Measurements from ENCODE around the gene ST6GALNAC6. TPM values are rescaled to one million over a fixed set of nuclear protein-coding genes. Genes with fewer than 3 reads are reported as not detected.

Gene ST6GALNAC6
- total RNA-seq, 1 donor from 2014 or later = 94.7 TPM

DNA sequence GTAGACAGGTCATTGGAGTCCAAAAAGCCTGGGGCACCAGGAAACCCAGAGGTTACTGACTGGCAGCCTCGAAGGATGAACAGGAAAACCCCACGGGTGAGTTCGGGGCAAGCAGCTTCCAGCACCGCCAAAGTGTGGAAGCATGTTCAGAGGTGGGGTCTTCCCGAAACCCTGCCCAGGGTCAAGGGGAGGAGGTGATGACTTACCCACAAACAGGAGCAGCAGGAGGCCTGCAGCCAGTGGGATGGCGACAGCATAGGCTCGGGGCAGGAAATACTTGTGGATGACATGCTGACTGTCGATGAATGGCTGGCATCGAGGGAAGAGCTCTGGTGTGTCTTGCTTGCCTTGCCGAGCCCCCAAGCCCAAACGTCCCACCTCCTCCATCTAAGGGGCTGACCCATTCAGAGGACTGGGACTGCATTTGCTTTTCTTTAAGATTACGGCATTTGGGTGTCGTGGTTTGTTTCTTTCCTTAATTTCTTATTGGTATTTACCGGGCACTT, 37.0 kb upstream of the ST6GALNAC6 start:
- ATAC-seq (no peak), DNase-seq (no peak)
- H3K27ac ChIP-seq = no peak overlapping the region
- no peaks in the 10 kb centered on the region for H3K27me3 ChIP-seq
- no peaks in the 10 kb centered on the region for H3K9me3 ChIP-seq
- intact Hi-C loops (cut with DNase I) = no loop called here
- H3K4me1 ChIP-seq = peaks cover 19% of the 10 kb centered on the region
- H3K36me3 ChIP-seq = peaks cover 7% of the 10 kb centered on the region
- peak overlapping the region; percentile 88 for H3K4me3 ChIP-seq
- TF ChIP-seq CTCF (IDR thresholded peaks at IDR 0.05) = no peak

GRCh38 chr9:127935765-127936221, 36.4 kb upstream of the ST6GALNAC6 start:
- no peaks in the 10 kb centered on the region for H3K27me3 ChIP-seq
- H3K9me3 ChIP-seq = no peaks in the 10 kb centered on the region
- ATAC-seq (no peak), DNase-seq (no peak)
- no peak overlapping the region for H3K27ac ChIP-seq
- TF ChIP-seq CTCF (IDR thresholded peaks at IDR 0.05) = no peak
- intact Hi-C loops (cut with DNase I) = no loop called here
- H3K36me3 ChIP-seq = peaks cover 7% of the 10 kb centered on the region
- no peak overlapping the region for H3K4me3 ChIP-seq
- H3K4me1 ChIP-seq = peaks cover 25% of the 10 kb centered on the region

GRCh38 chr9:127934986-127935385, 35.6 kb upstream of the ST6GALNAC6 start:
- peaks cover 26% of the 10 kb centered on the region for H3K4me1 ChIP-seq
- DNase-seq (no peak), ATAC-seq (no peak)
- no peaks in the 10 kb centered on the region for H3K9me3 ChIP-seq
- H3K27ac ChIP-seq = no peak overlapping the region
- peaks cover 7% of the 10 kb centered on the region for H3K36me3 ChIP-seq
- H3K27me3 ChIP-seq = no peaks in the 10 kb centered on the region
- intact Hi-C loops (cut with DNase I) = no loop called here
- TF ChIP-seq CTCF (IDR thresholded peaks at IDR 0.05) = no peak
- H3K4me3 ChIP-seq = no peak overlapping the region

- TF ChIP-seq CTCF (IDR thresholded peaks at IDR 0.05) = no peak
- Histone ChIP-seq H3K4me1 (peaks cover 26% of the 10 kb centered on the region), H3K9me3 (no peaks in the 10 kb centered on the region), H3K36me3 (peaks cover 7% of the 10 kb centered on the region), H3K4me3 (no peak overlapping the region), H3K27me3 (no peaks in the 10 kb centered on the region), H3K27ac (no peak overlapping the region)
- intact Hi-C loops (cut with DNase I) = no loop called here
- ATAC-seq (no peak), DNase-seq (no peak)
Observed at GRCh38 chr9:127934248-127934647, 34.8 kb upstream of the ST6GALNAC6 start.

- no peak for DNase-seq
- Histone ChIP-seq H3K4me3 (peak overlapping the region; percentile 55), H3K9me3 (no peaks in the 10 kb centered on the region), H3K36me3 (peaks cover 7% of the 10 kb centered on the region), H3K27me3 (peaks cover 11% of the 10 kb centered on the region), H3K27ac (peak overlapping the region; percentile 78), H3K4me1 (peaks cover 36% of the 10 kb centered on the region)
- intact Hi-C loops (cut with DNase I) = no loop called here
- peak; percentile 72 for ATAC-seq
- no peak for TF ChIP-seq CTCF (IDR thresholded peaks at IDR 0.05)
Observed at GRCh38 chr9:127931092-127931881, 31.9 kb upstream of the ST6GALNAC6 start.
